Adrenal gland (tissue), 12 donors: Measurements from ENCODE around the gene ZNF460. TPM values are rescaled to one million over a fixed set of nuclear protein-coding genes. Genes with fewer than 3 reads are reported as not detected.
A peak's percentile ranks its signal among the peaks of the same experiment; 100 is the strongest.

Source experiments
- DNase-seq, 7 donors: peaks; one replicate each; pipeline ENCODE4 v3.0.0-alpha.2; 2019 to 2020
- H3K27ac ChIP-seq, 5 donors: fragments of 200-600 bp; sonication (generic) in 4 of 5; 1 replicate in 3 of 5; 2 replicates in 2 of 5; pipeline versions ENCODE4 v1.5.1 to v1.8.0; 2016 to 2020; ENCODE audit warnings: mild to moderate bottlenecking in 1 of 5
- H3K27me3 ChIP-seq: fragments of 200-600 bp; 2 replicates; pipeline ENCODE4 v1.8.0; 2021
- H3K36me3 ChIP-seq, 2 donors: fragments of 200-600 bp; replicated peaks in 1 of 2; 1 replicate in 1 of 2; 2 replicates in 1 of 2; pipeline versions ENCODE4 v1.5.1 to v1.8.0; 2018 to 2022
- H3K4me1 ChIP-seq, 2 donors: fragments of 200-600 bp; replicated peaks in 1 of 2; 1 replicate in 1 of 2; 2 replicates in 1 of 2; pipeline versions ENCODE4 v1.5.1 to v1.8.0; 2018 to 2021
- H3K4me3 ChIP-seq, 4 donors: fragments of 200-600 bp; sonication (generic) in 3 of 4; one replicate each; pipeline ENCODE4 v1.5.1; 2016 to 2018
- H3K9me3 ChIP-seq, 3 donors: fragments of 200-600 bp; sonication (generic) in 1 of 3; replicated peaks in 1 of 3; 1 replicate in 2 of 3; 2 replicates in 1 of 3; pipeline versions ENCODE4 v1.5.1 to v1.8.0; 2016 to 2021
- POLR2A ChIP-seq, 2 donors: fragments of 450-650 bp; IDR thresholded peaks; one replicate each; pipeline ENCODE4 v1.6.1; 2017; ENCODE audit warnings: antibody characterized with exemption in 2 of 2, mild to moderate bottlenecking in 2 of 2, moderate library complexity in 1 of 2
- WGBS, 4 donors: extraction: QIAGEN DNeasy Blood & Tissue Kit in 2 of 4; methylation state at CpG; one replicate each; pipeline versions ENCODE4 v1.1.5 to v1.1.7; 2013 to 2017; 5-methylcytosine and 5-hydroxymethylcytosine counted together
- intact Hi-C, 2 donors: fragments of 100-400 bp; cut with DNase I; formaldehyde crosslinking; loops; one replicate each; pipeline versions ENCODE4 v1.14.1 to v1.15.0; 2022 to 2023
- polyA plus RNA-seq, 3 donors: library from polyadenylated mRNA; stranded (reverse); fragments of 200-250 nt in 2 of 3; fragments of 350-450 nt in 1 of 3; fragmentation: Illumina TruSeq in 1 of 3; extraction: RNeasy Lipid Tissue Mini Kit (QIAGEN cat#74804) in 1 of 3; gene quantifications; one replicate each; pipeline ENCODE4 v1.2.3, GENCODE V29; 2013 to 2014
- total RNA-seq, 9 donors: library from RNA; depleted of rRNA in 4 of 9; stranded (reverse); fragments of >200 nt in 4 of 9; fragments of 120-200 nt in 1 of 9; fragmentation: NEBNext Ultra II Directional in 1 of 9; extraction: Animal tissue kit (Norgen Biotek cat#: 25700) in 1 of 9; gene quantifications; one replicate each; pipeline versions ENCODE4 v1.1.0 to v1.2.4, GENCODE V29; 2013 to 2023
- TF ChIP-seq, protein P1 (sequence below), 6 experiments: fragments of 450-650 bp in 4 of 6; fragments of 200-600 bp in 2 of 6; sonication (generic) in 1 of 6; IDR thresholded peaks; 1 replicate in 5 of 6; 2 replicates in 1 of 6; pipeline versions ENCODE4 v1.5.1 to v1.8.0; 2016 to 2021; ENCODE audit warnings: antibody characterized with exemption in 6 of 6, mild to moderate bottlenecking in 2 of 6, moderate library complexity in 1 of 6
- donor health status: healthy with polysubstance abuse.
- donor health status: Bipolar disorder and iron deficiency.
- donor health status: DM: yes; HTN: yes; CAD: no.
- donor health status: DM: no; HTN: no; CAD: no.
- donor health status: DM: no; HTN: no; CAD: no.
- donor health status: DM: yes; HTN: yes; CAD: no.

ZNF460 gene
- total and polyA plus RNA-seq, 12 donors, result 0.54 to 107 (median 55.5) TPM

DNA sequence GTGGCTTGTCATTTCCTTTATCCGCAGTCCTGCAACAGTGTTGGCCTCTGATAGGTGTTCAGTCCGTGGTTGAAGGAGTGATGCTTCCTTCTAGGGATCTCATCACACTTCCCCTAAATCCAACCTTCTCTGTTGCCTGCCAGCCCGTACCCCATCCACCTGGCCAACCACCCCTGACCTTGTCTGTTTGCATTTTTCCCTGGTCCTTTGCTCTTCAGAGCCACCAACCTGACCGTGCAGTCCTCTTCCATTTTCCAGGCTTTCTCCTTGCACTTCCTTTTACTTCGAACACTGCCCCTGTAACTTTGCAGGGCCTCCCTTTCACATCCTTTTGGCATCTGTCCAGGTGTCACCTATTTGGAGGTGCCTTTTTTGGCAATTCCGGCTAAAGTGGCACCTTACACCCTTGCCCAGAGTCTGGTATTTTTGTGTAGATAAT lies 696 bp downstream of the ZNF460 start:
- H3K27ac ChIP-seq, result peak overlapping the region; percentile 95 to 100 (median 98)
- H3K4me3 ChIP-seq, result peak overlapping the region; percentile 50 to 89 (median 69)
- peaks cover 37 to 54% of the 10 kb centered on the region in 2 donors for H3K4me1 ChIP-seq
- peaks cover 0 to 20% of the 10 kb centered on the region in 2 donors for H3K36me3 ChIP-seq
- intact Hi-C loops, result no loop called here
- H3K27me3 ChIP-seq, result no peaks in the 10 kb centered on the region
- TF ChIP-seq, protein P1, sequence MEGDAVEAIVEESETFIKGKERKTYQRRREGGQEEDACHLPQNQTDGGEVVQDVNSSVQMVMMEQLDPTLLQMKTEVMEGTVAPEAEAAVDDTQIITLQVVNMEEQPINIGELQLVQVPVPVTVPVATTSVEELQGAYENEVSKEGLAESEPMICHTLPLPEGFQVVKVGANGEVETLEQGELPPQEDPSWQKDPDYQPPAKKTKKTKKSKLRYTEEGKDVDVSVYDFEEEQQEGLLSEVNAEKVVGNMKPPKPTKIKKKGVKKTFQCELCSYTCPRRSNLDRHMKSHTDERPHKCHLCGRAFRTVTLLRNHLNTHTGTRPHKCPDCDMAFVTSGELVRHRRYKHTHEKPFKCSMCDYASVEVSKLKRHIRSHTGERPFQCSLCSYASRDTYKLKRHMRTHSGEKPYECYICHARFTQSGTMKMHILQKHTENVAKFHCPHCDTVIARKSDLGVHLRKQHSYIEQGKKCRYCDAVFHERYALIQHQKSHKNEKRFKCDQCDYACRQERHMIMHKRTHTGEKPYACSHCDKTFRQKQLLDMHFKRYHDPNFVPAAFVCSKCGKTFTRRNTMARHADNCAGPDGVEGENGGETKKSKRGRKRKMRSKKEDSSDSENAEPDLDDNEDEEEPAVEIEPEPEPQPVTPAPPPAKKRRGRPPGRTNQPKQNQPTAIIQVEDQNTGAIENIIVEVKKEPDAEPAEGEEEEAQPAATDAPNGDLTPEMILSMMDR (IDR thresholded peaks at IDR 0.05), result no peak
- 1 to 4% (median 2%) methylated on average over 6 of the region's 6 CpGs for WGBS, 4 donors
- DNase-seq, result peak in 1 of 7 donors; percentile 26
- H3K9me3 ChIP-seq, result no peaks in the 10 kb centered on the region

DNA sequence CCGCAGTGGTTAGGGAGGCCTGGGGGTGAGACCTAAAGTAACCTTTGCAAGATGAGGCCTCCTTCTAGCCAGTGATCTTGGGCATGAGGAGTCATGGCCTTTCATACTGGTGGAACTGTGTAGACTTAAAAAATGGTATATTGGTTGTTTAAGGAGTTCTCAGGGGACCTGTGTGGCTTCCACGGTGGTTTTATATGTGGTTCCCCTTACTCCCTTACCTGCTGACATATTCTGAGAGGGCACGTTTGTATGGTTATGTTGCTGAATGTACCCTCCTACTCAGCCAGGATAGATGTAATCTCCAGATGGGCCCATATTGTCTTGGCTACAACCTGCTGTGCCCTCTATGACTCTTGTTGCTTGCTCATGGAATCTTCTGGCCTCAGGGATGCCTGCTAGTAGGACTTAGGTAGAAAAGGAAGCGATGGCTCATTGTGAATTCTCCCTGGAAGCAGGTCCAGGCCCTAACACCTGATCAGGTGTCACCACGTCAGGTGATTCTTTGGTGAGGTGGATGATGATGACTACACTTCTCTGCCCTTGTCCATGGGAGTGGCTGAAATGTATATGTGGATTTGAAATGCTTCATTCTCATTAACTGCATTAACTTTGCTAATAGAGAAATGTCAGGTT lies 1.8 kb downstream of the ZNF460 start:
- no peak for DNase-seq
- TF ChIP-seq, protein P1 (IDR thresholded peaks at IDR 0.05), result no peak
- TF ChIP-seq POLR2A (IDR thresholded peaks at IDR 0.05), result no peak
- Histone ChIP-seq H3K36me3 (peaks cover 0 to 31% of the 10 kb centered on the region in 2 donors), H3K4me3 (peak overlapping the region in 1 of 4 donors; percentile 78), H3K4me1 (peaks cover 37 to 45% of the 10 kb centered on the region in 2 donors), H3K9me3 (no peaks in the 10 kb centered on the region), H3K27ac (peak overlapping the region in 3 of 5 donors; percentile 70 to 99 (median 78)), H3K27me3 (no peaks in the 10 kb centered on the region)
- WGBS, 4 donors, result 52 to 86% (median 74%) methylated on average over 3 to 5 of the region's 5 CpGs
- intact Hi-C loops, result no loop called here

DNA sequence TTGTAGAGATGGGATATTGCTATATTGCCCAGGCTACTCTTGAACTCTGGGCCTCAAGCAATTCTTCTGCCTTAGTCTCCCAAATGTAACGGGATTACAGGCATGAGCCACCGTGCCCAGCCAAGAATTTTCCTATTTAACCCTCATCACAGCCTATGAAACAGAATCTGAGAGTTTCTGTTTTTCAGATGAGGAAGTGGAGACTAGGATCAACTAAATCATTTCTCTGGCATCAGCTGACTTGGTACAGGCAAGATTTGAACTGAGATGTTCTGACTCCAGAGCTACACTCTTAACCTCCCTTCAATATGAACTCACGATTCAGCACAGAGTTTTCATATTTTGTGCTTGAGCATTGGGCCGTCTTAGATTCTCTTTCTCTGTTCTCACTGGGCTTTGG lies 8.1 kb downstream of the ZNF460 start:
- TF ChIP-seq, protein P1 (IDR thresholded peaks at IDR 0.05), result no peak
- no peak for TF ChIP-seq POLR2A (IDR thresholded peaks at IDR 0.05)
- intact Hi-C loops, result no loop called here
- 80 to 90% (median 87%) methylated on average over 4 of the region's 4 CpGs for WGBS, 4 donors

DNA sequence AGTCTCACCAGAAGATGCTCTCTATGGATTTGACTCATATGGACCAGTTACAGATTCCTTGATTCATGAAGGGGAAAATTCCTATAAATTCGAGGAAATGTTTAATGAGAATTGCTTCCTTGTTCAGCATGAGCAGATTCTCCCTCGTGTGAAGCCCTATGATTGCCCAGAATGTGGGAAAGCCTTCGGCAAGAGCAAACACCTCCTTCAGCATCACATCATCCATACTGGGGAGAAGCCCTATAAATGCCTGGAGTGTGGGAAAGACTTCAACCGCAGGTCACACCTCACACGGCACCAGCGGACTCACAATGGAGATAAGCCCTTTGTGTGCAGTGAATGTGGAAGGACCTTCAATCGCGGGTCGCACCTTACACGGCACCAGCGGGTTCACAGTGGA lies 10.7 kb downstream of the ZNF460 start:
- peaks cover 0 to 86% of the 10 kb centered on the region in 2 donors for H3K36me3 ChIP-seq
- WGBS, 4 donors, result 94 to 96% (median 95%) methylated on average over 11 of the region's 11 CpGs
- no peak overlapping the region for H3K27ac ChIP-seq
- DNase-seq, result peak in 1 of 7 donors; percentile 45
- H3K4me1 ChIP-seq, result no peaks in the 10 kb centered on the region
- H3K4me3 ChIP-seq, result no peak overlapping the region
- TF ChIP-seq, protein P1 (IDR thresholded peaks at IDR 0.05), result no peak
- TF ChIP-seq POLR2A (IDR thresholded peaks at IDR 0.05), result no peak
- H3K9me3 ChIP-seq, result no peaks in the 10 kb centered on the region
- H3K27me3 ChIP-seq, result no peaks in the 10 kb centered on the region
- intact Hi-C loops, result no loop called here

More for the DNA sequence above, 8.1 kb downstream of the ZNF460 start:
- H3K36me3 ChIP-seq, result peaks cover 0 to 93% of the 10 kb centered on the region in 2 donors
- H3K4me1 ChIP-seq, result peaks cover 12% of the 10 kb centered on the region in 2 donors
- no peak overlapping the region for H3K4me3 ChIP-seq
- no peak overlapping the region for H3K27ac ChIP-seq
- no peak for DNase-seq
- H3K27me3 ChIP-seq, result no peaks in the 10 kb centered on the region
- no peaks in the 10 kb centered on the region for H3K9me3 ChIP-seq
